GM12892 (cell line): ENCODE measurements around the gene SPECC1.

Experiments
- POLR2A ChIP-seq: IDR thresholded peaks from 2 replicates; pipeline ENCODE4 v1.6.1; 2011; ENCODE audit warnings: low read depth, low read length, control low read depth
- POLR2AphosphoS5 ChIP-seq: IDR thresholded peaks from 2 replicates; pipeline ENCODE4 v1.6.1; 2011; ENCODE audit warnings: low read depth, low read length, control low read depth

GRCh38 chr17:20105539-20106280, 96.6 kb downstream of the SPECC1 start:
- TF ChIP-seq POLR2A = no peak
- TF ChIP-seq POLR2AphosphoS5 = no peak
